SK-N-SH (cell line): ENCODE measurements around the gene INO80C. TPM values are rescaled to one million over a fixed set of nuclear protein-coding genes. Genes with fewer than 3 reads are reported as not detected.

Source experiments
- CTCF ChIA-PET: fragments of 300-600, 350-600 bp; formaldehyde crosslinking; extraction: SDS; loops from one replicate; lab custom pipeline; 2021; lab: Yijun Ruan, JAX
- POLR2A ChIA-PET: fragments of 350-600 bp; sonication (Branson Sonifier 250); formaldehyde crosslinking; extraction: SDS; loops from one replicate; lab custom pipeline; 2020; ENCODE audit warnings: antibody characterized with exemption, inconsistent platforms; lab: Yijun Ruan, JAX
- DNase-seq: peaks from one replicate; pipeline ENCODE4 v3.0.0; 2012
- H2AFZ ChIP-seq: fragments of 200-600 bp; sonication (generic); 2 replicates; pipeline ENCODE4 v1.8.1; 2016; ENCODE audit warnings: antibody characterized with exemption, mild to moderate bottlenecking, low read depth
- H3F3A ChIP-seq: fragments of 200-600 bp; sonication (generic); replicated peaks from 2 replicates; pipeline ENCODE3; 2016; ENCODE audit warnings: antibody characterized with exemption, mild to moderate bottlenecking; ENCODE audit not compliant: insufficient read depth
- H3K27ac ChIP-seq, 2 experiments: fragments of 200-500 bp in 1 of 2; fragments of 200-600 bp in 1 of 2; sonication (Bioruptor generic) in 1 of 2; sonication (generic), shearing (Covaris generic) in 1 of 2; 2 replicates each; pipeline versions ENCODE4 v1.5.1 to v1.6.1; 2014 to 2016; ENCODE audit warnings: low read depth in 2 of 2, inconsistent platforms in 1 of 2, low read length in 1 of 2, mild to moderate bottlenecking in 1 of 2, mixed read lengths in 1 of 2
- H3K27me3 ChIP-seq: fragments of 200-600 bp; sonication (generic), shearing (Covaris generic); 2 replicates; pipeline ENCODE4 v1.6.1; 2016; ENCODE audit warnings: mixed run types; ENCODE audit not compliant: insufficient read depth
- H3K36me3 ChIP-seq, 2 experiments: fragments of 200-500 bp in 1 of 2; fragments of 200-600 bp in 1 of 2; sonication (Bioruptor generic) in 1 of 2; sonication (generic) in 1 of 2; replicated peaks in 1 of 2; 2 replicates each; pipeline versions ENCODE3 to v1.5.1; 2014 to 2016; ENCODE audit warnings: low read length in 1 of 2, mild to moderate bottlenecking in 1 of 2; ENCODE audit not compliant: insufficient read depth in 2 of 2, control insufficient read depth in 1 of 2
- H3K4me1 ChIP-seq, 2 experiments: fragments of 200-500 bp in 1 of 2; fragments of 200-600 bp in 1 of 2; sonication (Bioruptor generic) in 1 of 2; sonication (generic), shearing (Covaris generic) in 1 of 2; 2 replicates each; pipeline versions ENCODE4 v1.5.1 to v1.6.1; 2014 to 2016; ENCODE audit warnings: low read depth in 1 of 2, low read length in 1 of 2, mixed run types in 1 of 2; ENCODE audit not compliant: insufficient read depth in 2 of 2, control insufficient read depth in 1 of 2
- H3K4me2 ChIP-seq: fragments of 200-600 bp; sonication (generic), shearing (Covaris generic); 2 replicates; pipeline ENCODE4 v1.6.1; 2017; ENCODE audit warnings: mixed run types
- H3K4me3 ChIP-seq, 2 experiments: fragments of 200-500 bp in 1 of 2; fragments of 200-600 bp in 1 of 2; sonication (Bioruptor generic) in 1 of 2; sonication (generic), shearing (Covaris generic) in 1 of 2; 2 replicates each; pipeline versions ENCODE4 v1.5.1 to v1.8.1; 2014 to 2016; ENCODE audit warnings: low read depth in 2 of 2, inconsistent platforms in 1 of 2, low read length in 1 of 2, mild to moderate bottlenecking in 1 of 2, mixed read lengths in 1 of 2, moderate library complexity in 1 of 2
- H3K79me2 ChIP-seq: fragments of 200-600 bp; sonication (generic); 2 replicates; pipeline ENCODE4 v1.8.1; 2017; ENCODE audit warnings: mild to moderate bottlenecking; ENCODE audit not compliant: insufficient read depth
- H3K9ac ChIP-seq: fragments of 200-600 bp; sonication (generic); 2 replicates; pipeline ENCODE4 v1.6.1; 2017; ENCODE audit warnings: mixed run types
- H3K9me2 ChIP-seq: fragments of 200-600 bp; sonication (generic); 2 replicates; pipeline ENCODE4 v1.6.1; 2017; ENCODE audit warnings: mixed run types
- H3K9me3 ChIP-seq: fragments of 200-600 bp; sonication (generic); 2 replicates; pipeline ENCODE4 v1.6.1; 2017; ENCODE audit warnings: mixed run types, mild to moderate bottlenecking, moderate library complexity
- H4K20me1 ChIP-seq: fragments of 200-600 bp; sonication (generic); 2 replicates; pipeline ENCODE4 v1.6.1; 2017; ENCODE audit warnings: mild to moderate bottlenecking, mixed run types; ENCODE audit not compliant: insufficient read depth
- CTCF ChIP-seq: fragments of 200-600 bp; sonication (generic); IDR thresholded peaks from 2 replicates; pipeline ENCODE4 v1.6.1; 2017; ENCODE audit warnings: antibody characterized with exemption, mild to moderate bottlenecking, moderate library complexity
- EP300 ChIP-seq, 2 experiments: IDR thresholded peaks; 2 replicates each; pipeline versions ENCODE4 v1.4.0 to v1.6.1; 2012; ENCODE audit warnings: borderline replicate concordance in 1 of 2, low read depth in 1 of 2, low read length in 1 of 2
- EZH2phosphoT487 ChIP-seq: fragments of 200-600 bp; sonication (generic); IDR thresholded peaks from 2 replicates; pipeline ENCODE4 v1.6.1; 2017; ENCODE audit warnings: low read depth, mixed run types, mild to moderate bottlenecking, antibody characterized with exemption, moderate library complexity, borderline replicate concordance
- FOSL2 ChIP-seq: IDR thresholded peaks from 2 replicates; pipeline ENCODE4 v1.4.0; 2012; ENCODE audit warnings: low read depth, mild to moderate bottlenecking, moderate library complexity, borderline replicate concordance
- GATA2 ChIP-seq: sonication (generic); formaldehyde crosslinking; IDR thresholded peaks from 2 replicates; pipeline ENCODE4 v1.5.0; 2020; ENCODE audit warnings: mild to moderate bottlenecking, missing genetic modification reagents
- MXI1 ChIP-seq: IDR thresholded peaks from 2 replicates; pipeline ENCODE4 v1.6.1; 2012; ENCODE audit warnings: mild to moderate bottlenecking, low read depth, low read length, improper control_type of control experiment
- NFIC ChIP-seq: IDR thresholded peaks from 2 replicates; pipeline ENCODE4 v1.4.0; 2012; ENCODE audit warnings: borderline replicate concordance
- RAD21 ChIP-seq: IDR thresholded peaks from 2 replicates; pipeline ENCODE4 v1.6.1; 2012; ENCODE audit warnings: mild to moderate bottlenecking, low read length
- RCOR1 ChIP-seq: fragments of 150-350 bp; IDR thresholded peaks from 2 replicates; pipeline ENCODE4 v1.6.1; 2017; ENCODE audit warnings: antibody characterized with exemption, low read length
- REST ChIP-seq: IDR thresholded peaks from 2 replicates; pipeline ENCODE4 v1.6.1; 2012; ENCODE audit warnings: mild to moderate bottlenecking, low read depth, low read length, moderate library complexity
- RXRA ChIP-seq: IDR thresholded peaks from 2 replicates; pipeline ENCODE4 v1.4.0; 2012; ENCODE audit warnings: low read depth, mild to moderate bottlenecking, borderline replicate concordance
- SIN3A ChIP-seq: IDR thresholded peaks from 2 replicates; pipeline ENCODE4 v1.6.1; 2012; ENCODE audit warnings: low read depth, mild to moderate bottlenecking, low read length, moderate library complexity, borderline replicate concordance
- SMC3 ChIP-seq: IDR thresholded peaks from 2 replicates; pipeline ENCODE4 v1.6.1; 2012; ENCODE audit warnings: low read depth, low read length, improper control_type of control experiment
- USF1 ChIP-seq: IDR thresholded peaks from 2 replicates; pipeline ENCODE4 v1.4.0; 2012; ENCODE audit warnings: low read depth, borderline replicate concordance
- YY1 ChIP-seq: IDR thresholded peaks from 2 replicates; pipeline ENCODE4 v1.4.0; 2012; ENCODE audit warnings: low read depth, mild to moderate bottlenecking
- WGBS: methylation state at CpG from one replicate; pipeline ENCODE4 v1.1.6; 2017; ENCODE audit warnings: low lambda C conversion rate; 5-methylcytosine and 5-hydroxymethylcytosine counted together
- polyA plus RNA-seq, 3 experiments: library from polyadenylated mRNA; depleted of rRNA; stranded (reverse); fragments of >200 nt; gene quantifications; 2 replicates each; pipeline ENCODE4 v1.2.3, GENCODE V29; 2012

The INO80C gene
- polyA plus RNA-seq, 1 of the 3 experiments (the other 2 are of a cell fraction) = 17.0 TPM

- Histone ChIP-seq H3K9ac (peak overlapping the region; percentile 87), H3K27ac (peak overlapping the region; percentile 95 to 97)
- DNase-seq = no peak
- TF ChIP-seq YY1 (no peak), CTCF (no peak), GATA2 (CRISPR knock-in tag) (0 out of 2 replicates have a peak, but pooled peaks have one; percentile 7), SMC3 (no peak), EZH2phosphoT487 (no peak), FOSL2 (no peak), RXRA (no peak)
- TF ChIP-seq, all 33 proteins: peak for 1
- Histone ChIP-seq H4K20me1 (no peaks in the 10 kb centered on the region), H3K36me3 (no peaks in the 10 kb centered on the region), H3K79me2 (peaks cover 6% of the 10 kb centered on the region; the same call in 1 of the 2 replicates), H3K4me3 (peak overlapping the region; percentile 82 to 84), H3F3A (peaks cover 4% of the 10 kb centered on the region), H3K27me3 (no peaks in the 10 kb centered on the region), H3K9me3 (no peaks in the 10 kb centered on the region), H3K4me1 (peaks cover 8 to 9% of the 10 kb centered on the region in 2 experiments; a peak in 3 of 4 replicates), H3K4me2 (peak overlapping the region; percentile 79), H2AFZ (peak overlapping the region; percentile 89), H3K9me2 (no peaks in the 10 kb centered on the region)
- WGBS = 1% methylated on average over 5 of the region's 5 CpGs
- ChIA-PET CTCF (interaction anchor here (1.1 to 1.5 kb wide), 4 partner anchors 90 to 260 kb away, joined by 3 to 5 read pairs (median 4); no protein-coding TSS in a partner anchor), POLR2A (interaction anchor here (0.8 to 1.5 kb wide), 5 partner anchors 23 to 256 kb away, joined by 3 to 9 read pairs (median 3); partner anchors contain the start of genes ZNF397 and ZSCAN30)
Observed at GRCh38 chr18:35497027-35497369, 762 bp downstream of the INO80C start.

GRCh38 chr18:35495536-35496314 lies 2.0 kb downstream of the INO80C start:
- H3K4me3 ChIP-seq = no peak overlapping the region

More at GRCh38 chr18:35495536-35496314, 2.0 kb downstream of the INO80C start:
- POLR2A ChIA-PET = no interaction called here
- DNase-seq = no peak
- no peaks in the 10 kb centered on the region for H3K9me3 ChIP-seq
- no peaks in the 10 kb centered on the region for H3K27me3 ChIP-seq
- CTCF ChIA-PET = interaction anchor here (0.6 to 1.5 kb wide), 2 partner anchors 167 to 261 kb away, joined by 3 read pairs; no protein-coding TSS in a partner anchor
- no peak for TF ChIP-seq REST
- no peak for TF ChIP-seq SIN3A
- TF ChIP-seq RCOR1 = no peak
- no peak for TF ChIP-seq RAD21
- no peak for TF ChIP-seq NFIC
- no peak for TF ChIP-seq EP300 (IDR thresholded peaks at IDR 0.05; ENCODE audit: borderline replicate concordance in 1 of 2, low read depth in 1 of 2, low read length in 1 of 2)
- TF ChIP-seq EZH2phosphoT487 = no peak
- TF ChIP-seq GATA2 (CRISPR knock-in tag) = no peak
- TF ChIP-seq MXI1 = no peak
- TF ChIP-seq USF1 = no peak
- TF ChIP-seq, all 33 proteins: peak for 0
- 92% methylated on average over 7 of the region's 7 CpGs for WGBS
- Histone ChIP-seq H3F3A (peaks cover 4% of the 10 kb centered on the region), H2AFZ (no peak overlapping the region), H3K9me2 (no peaks in the 10 kb centered on the region), H3K79me2 (peaks cover 6% of the 10 kb centered on the region; the same call in 1 of the 2 replicates), H3K4me1 (peaks cover 8 to 16% of the 10 kb centered on the region in 2 experiments; a peak in 3 of 4 replicates), H3K27ac (no peak overlapping the region), H4K20me1 (no peaks in the 10 kb centered on the region), H3K9ac (no peak overlapping the region), H3K4me2 (no peak overlapping the region), H3K36me3 (no peaks in the 10 kb centered on the region)
